Measurements from ENCODE around the gene NDUFB11.

Gene NDUFB11

GRCh38 chrX:47174846-47175587 is 30.5 kb upstream of the NDUFB11 start:
- no peak for DNase-seq

- no peak for DNase-seq
Measured at GRCh38 chrX:47174376-47174775, 29.9 kb upstream of the NDUFB11 start.

- DNase-seq = no peak
Measured at GRCh38 chrX:47172971-47173792, 28.7 kb upstream of the NDUFB11 start.

- no peak for DNase-seq
Measured at GRCh38 chrX:47172549-47172948, 28.0 kb upstream of the NDUFB11 start.

- no peak for DNase-seq
Measured at GRCh38 chrX:47171996-47172395, 27.5 kb upstream of the NDUFB11 start.

GRCh38 chrX:47170861-47171692 is 26.6 kb upstream of the NDUFB11 start:
- DNase-seq = no peak

- DNase-seq = no peak
Measured at GRCh38 chrX:47169726-47170515, 25.4 kb upstream of the NDUFB11 start.

GRCh38 chrX:47169273-47169672 is 24.8 kb upstream of the NDUFB11 start:
- no peak for DNase-seq

GRCh38 chrX:47168495-47169073 is 24.1 kb upstream of the NDUFB11 start:
- no peak for DNase-seq

GRCh38 chrX:47166126-47166525 is 21.6 kb upstream of the NDUFB11 start:
- DNase-seq = no peak

- no peak for DNase-seq
Measured at GRCh38 chrX:47164420-47164819, 19.9 kb upstream of the NDUFB11 start.

GRCh38 chrX:47162927-47163583 is 18.6 kb upstream of the NDUFB11 start:
- DNase-seq = no peak

GRCh38 chrX:47160781-47161180 is 16.3 kb upstream of the NDUFB11 start:
- no peak for DNase-seq

- DNase-seq = no peak
Measured at GRCh38 chrX:47158781-47159180, 14.3 kb upstream of the NDUFB11 start.

GRCh38 chrX:47158131-47158530 is 13.6 kb upstream of the NDUFB11 start:
- DNase-seq = no peak

GRCh38 chrX:47156611-47157520 is 12.4 kb upstream of the NDUFB11 start:
- no peak for DNase-seq

- no peak for DNase-seq
Measured at GRCh38 chrX:47151435-47151834, 6.9 kb upstream of the NDUFB11 start.

- DNase-seq = peak in 2 of 5 experiments; percentile 2 to 32
Measured at GRCh38 chrX:47148946-47149345, 4.4 kb upstream of the NDUFB11 start.

GRCh38 chrX:47146936-47147859 is 2.7 kb upstream of the NDUFB11 start:
- no peak for DNase-seq

Measured in T-helper 2 cell (primary cell).